Stimulated activated CD4-positive, alpha-beta T cell treated with anti-CD3 and anti-CD28 coated beads, Interleukin-15, amount 100 ng/mL, for 48 hours (primary cell): ENCODE data around the gene DPYSL5.
A peak's percentile ranks its signal among the peaks of the same experiment; 100 is the strongest.
"Not testable (repeated sequence)": the region's sequence is repeated elsewhere in the genome, so short reads cannot be mapped to it uniquely, and the experiment has no call there.

Experiments
- DNase-seq, 2 donors: peaks; one replicate each; pipeline ENCODE4 v3.0.0-alpha.2; 2020; ENCODE audit warnings: low read depth in 2 of 2

DPYSL5 gene

GRCh38 chr2:26901326-26902183, 53.6 kb downstream of the DPYSL5 start:
- DNase-seq, result no peak

GRCh38 chr2:26903676-26904075, 55.7 kb downstream of the DPYSL5 start:
- DNase-seq, result no peak

- no peak for DNase-seq
Observed at GRCh38 chr2:26904839-26905238, 56.9 kb downstream of the DPYSL5 start.

GRCh38 chr2:26905341-26906198, 57.6 kb downstream of the DPYSL5 start:
- no peak for DNase-seq

- no peak for DNase-seq
Observed at GRCh38 chr2:26907416-26907815, 59.5 kb downstream of the DPYSL5 start.

- no peak for DNase-seq
Observed at GRCh38 chr2:26910176-26910575, 62.2 kb downstream of the DPYSL5 start.

- DNase-seq, result no peak
Observed at GRCh38 chr2:26911911-26912861, 64.3 kb downstream of the DPYSL5 start.

GRCh38 chr2:26913606-26913998, 65.7 kb downstream of the DPYSL5 start:
- no peak for DNase-seq

GRCh38 chr2:26913999-26914658, 66.2 kb downstream of the DPYSL5 start:
- DNase-seq, result no peak

GRCh38 chr2:26914659-26915310, 66.9 kb downstream of the DPYSL5 start:
- DNase-seq, result no peak

- no peak for DNase-seq
Observed at GRCh38 chr2:26915316-26915715, 67.4 kb downstream of the DPYSL5 start.

GRCh38 chr2:26916128-26916692, 68.3 kb downstream of the DPYSL5 start:
- no peak for DNase-seq

GRCh38 chr2:26917135-26917836, 69.4 kb downstream of the DPYSL5 start:
- DNase-seq, result no peak

GRCh38 chr2:26921323-26921722, 73.4 kb downstream of the DPYSL5 start:
- DNase-seq, result no peak

- DNase-seq, result peak; percentile 13 to 15
Observed at GRCh38 chr2:26922405-26923188, 74.7 kb downstream of the DPYSL5 start.

GRCh38 chr2:26923189-26923466, 75.2 kb downstream of the DPYSL5 start:
- DNase-seq, result not testable (repeated sequence)

GRCh38 chr2:26924731-26925099, 76.8 kb downstream of the DPYSL5 start:
- DNase-seq, result no peak

GRCh38 chr2:26925100-26925791, 77.3 kb downstream of the DPYSL5 start:
- no peak for DNase-seq
